ENCODE measurements around the gene TAP2. TPM values are rescaled to one million over a fixed set of nuclear protein-coding genes. Genes with fewer than 3 reads are reported as not detected.

TAP2 gene
- total RNA-seq, 1 donor from 2014 or later = 36.1 TPM

DNA sequence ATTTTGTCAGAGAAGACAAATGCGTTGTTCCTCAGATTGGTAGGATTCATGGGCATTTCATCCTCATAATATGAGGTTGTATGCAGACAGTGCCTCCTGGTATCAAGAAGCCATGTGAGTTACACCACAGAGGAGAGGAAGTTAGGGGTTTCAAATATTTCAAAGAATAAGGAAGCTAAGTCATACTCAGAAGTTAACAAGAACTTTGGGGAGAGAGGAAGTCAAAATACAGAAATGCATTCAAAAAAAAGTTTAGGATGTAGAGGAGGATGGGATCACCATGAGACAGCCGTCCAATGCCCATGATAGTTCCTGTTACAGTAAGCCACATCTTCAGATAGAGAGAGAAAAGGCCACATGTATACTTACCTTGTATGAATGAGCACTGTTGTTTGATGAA, 44.0 kb downstream of the TAP2 start:
- DNase-seq (ENCODE audit: extremely low read depth, low read depth, low spot score) = no peak

GRCh38 chr6:32792901-32793435, 45.6 kb downstream of the TAP2 start:
- no peak for DNase-seq (ENCODE audit: extremely low read depth, low read depth, low spot score)

DNA sequence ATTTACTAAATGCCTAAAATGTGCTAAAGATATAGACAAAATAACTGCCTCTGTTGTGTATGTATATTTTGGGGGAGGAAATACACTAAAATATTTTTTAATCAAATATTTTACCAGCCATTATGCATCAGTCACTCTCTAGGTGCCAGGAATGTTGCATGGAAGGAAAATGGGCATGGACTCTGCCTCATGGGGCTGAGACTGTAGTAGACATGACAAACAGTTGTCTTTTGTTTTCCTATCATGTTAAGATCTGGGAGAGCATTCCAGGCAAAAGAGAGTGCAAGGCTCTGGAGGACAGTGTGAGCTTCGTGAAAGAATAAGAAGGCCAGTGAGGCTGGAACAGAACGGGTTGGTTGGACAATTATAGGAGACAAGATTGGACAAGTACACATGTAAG, 48.2 kb downstream of the TAP2 start:
- no peak for DNase-seq (ENCODE audit: extremely low read depth, low read depth, low spot score)

Other genes with a start within 250 kb of the TAP2 start
- 12.7 and 20.4 TPM in 2 replicates for gene HLA-DRB1, start 248.9 kb downstream of the TAP2 start, total RNA-seq
- gene HLA-DQA1, start 201.3 kb downstream of the TAP2 start, total RNA-seq = not detected in 2 replicates
- gene HLA-DQB1, start 172.1 kb downstream of the TAP2 start, total RNA-seq = 0.10 and 1.1 TPM in 2 replicates
- not detected in 2 replicates for gene HLA-DQA2, start 97.3 kb downstream of the TAP2 start, total RNA-seq
- gene HLA-DQB2, start 75.2 kb downstream of the TAP2 start, total RNA-seq = not detected in 2 replicates
- gene HLA-DOB, start 21.7 kb downstream of the TAP2 start, total RNA-seq = 0.29 and 1.2 TPM in 2 replicates
- gene PSMB8, start 5.3 kb upstream of the TAP2 start, total RNA-seq = 62.9 and 67.0 TPM in 2 replicates
- gene TAP1, start 15.0 kb upstream of the TAP2 start, total RNA-seq = 75.3 and 106 TPM in 2 replicates
- gene PSMB9, start 15.5 kb upstream of the TAP2 start, total RNA-seq = 53.8 and 55.1 TPM in 2 replicates
- gene HLA-DMB, start 102.3 kb upstream of the TAP2 start, total RNA-seq = 0.48 and 1.8 TPM in 2 replicates
- 0.53 and 0.99 TPM in 2 replicates for gene HLA-DMA, start 114.4 kb upstream of the TAP2 start, total RNA-seq
- 116 and 138 TPM in 2 replicates for gene BRD2, start 129.9 kb upstream of the TAP2 start, total RNA-seq
- gene HLA-DOA, start 170.9 kb upstream of the TAP2 start, total RNA-seq = not detected in 2 replicates
- gene HLA-DPA1, start 234.9 kb upstream of the TAP2 start, total RNA-seq = 7.3 and 12.8 TPM in 2 replicates
- 2.4 and 8.0 TPM in 2 replicates for gene HLA-DPB1, start 237.3 kb upstream of the TAP2 start, total RNA-seq

All from glomerular endothelial cell (primary cell).